SK-N-SH (cell line): Measurements from ENCODE around the gene PRKN.

Source experiments
- CTCF ChIP-seq: fragments of 200-600 bp; sonication (generic); IDR thresholded peaks from 2 replicates; pipeline ENCODE4 v1.6.1; 2017; ENCODE audit warnings: antibody characterized with exemption, mild to moderate bottlenecking, moderate library complexity
- GABPA ChIP-seq: IDR thresholded peaks from 2 replicates; pipeline ENCODE4 v1.4.0; 2012; ENCODE audit warnings: low read depth, mild to moderate bottlenecking
- POLR2AphosphoS5 ChIP-seq: IDR thresholded peaks from 2 replicates; pipeline ENCODE4 v1.6.1; 2012; ENCODE audit warnings: low read depth, low read length

GRCh38 chr6:162670345-162670744, 57.2 kb downstream of the PRKN start:
- no peak for TF ChIP-seq POLR2AphosphoS5
- no peak for TF ChIP-seq CTCF
- no peak for TF ChIP-seq GABPA
